ENCODE measurements around the gene UBAP1. TPM values are rescaled to one million over a fixed set of nuclear protein-coding genes. Genes with fewer than 3 reads are reported as not detected.

Gene UBAP1
- polyA plus RNA-seq, 3 donors = 32.5 to 44.5 (median 39.2) TPM

- no peaks in the 10 kb centered on the region for H3K27me3 Mint-ChIP-seq (ENCODE audit: low read depth in 3 of 3)
- TF ChIP-seq CTCF (IDR thresholded peaks at IDR 0.05) = no peak
- peak overlapping the region in 2 of 7 donors; percentile 6 to 17 for H3K27ac Mint-ChIP-seq
- H3K9ac ChIP-seq (ENCODE audit: insufficient read depth, low read length, poor library complexity, severe bottlenecking) = no peak overlapping the region
- H3K27ac ChIP-seq (ENCODE audit: low read depth in 1 of 2, low read length in 2 of 2) = no peak overlapping the region
- H3K4me2 ChIP-seq (replicated peaks; ENCODE audit: extremely low read depth, low read length, poor library complexity, severe bottlenecking) = no peak overlapping the region
- no peaks in the 10 kb centered on the region for H3K79me2 ChIP-seq (ENCODE audit: insufficient read depth, low read length)
- H3K4me3 Mint-ChIP-seq = no peak overlapping the region
- H3K36me3 Mint-ChIP-seq = peaks cover 12 to 26% of the 10 kb centered on the region in 2 donors
- H3K9me3 Mint-ChIP-seq = peaks cover 0 to 3% (median 0%) of the 10 kb centered on the region in 7 donors
- H3K4me3 ChIP-seq (replicated peaks in 1 of 3; ENCODE audit: low read depth in 2 of 3, low read length in 3 of 3) = no peak overlapping the region
- intact Hi-C loops (cut with micrococcal nuclease) = no loop called here
- H2AFZ ChIP-seq (ENCODE audit: insufficient read depth, low read depth, low read length, poor library complexity, severe bottlenecking) = no peak overlapping the region
- H3K9me3 ChIP-seq (replicated peaks in 1 of 2; ENCODE audit: control insufficient read depth in 1 of 2, insufficient read depth in 1 of 2, low read length in 2 of 2) = no peaks in the 10 kb centered on the region
- peaks cover 0 to 4% of the 10 kb centered on the region in 2 donors for H3K36me3 ChIP-seq (replicated peaks in 1 of 2; ENCODE audit: control insufficient read depth in 1 of 2, insufficient read depth in 2 of 2, low read length in 2 of 2)
- H3K27me3 ChIP-seq (ENCODE audit: control insufficient read depth in 2 of 2, insufficient read depth in 2 of 2, low read length in 2 of 2) = no peaks in the 10 kb centered on the region
- peaks cover 12 to 24% of the 10 kb centered on the region in 2 donors for H3K4me1 ChIP-seq (ENCODE audit: control insufficient read depth in 1 of 2, insufficient read depth in 2 of 2, low read length in 2 of 2)
- no peaks in the 10 kb centered on the region for H4K20me1 ChIP-seq (ENCODE audit: insufficient read depth, low read length)
- no peak for DNase-seq
- peaks cover 5% of the 10 kb centered on the region for H3K4me1 Mint-ChIP-seq
- WGBS (ENCODE audit: insufficient coverage) = 100% methylated on average over 2 of the region's 2 CpGs
These were observed 110.3 kb downstream of the UBAP1 start for GRCh38 chr9:34289159-34289558.

DNA sequence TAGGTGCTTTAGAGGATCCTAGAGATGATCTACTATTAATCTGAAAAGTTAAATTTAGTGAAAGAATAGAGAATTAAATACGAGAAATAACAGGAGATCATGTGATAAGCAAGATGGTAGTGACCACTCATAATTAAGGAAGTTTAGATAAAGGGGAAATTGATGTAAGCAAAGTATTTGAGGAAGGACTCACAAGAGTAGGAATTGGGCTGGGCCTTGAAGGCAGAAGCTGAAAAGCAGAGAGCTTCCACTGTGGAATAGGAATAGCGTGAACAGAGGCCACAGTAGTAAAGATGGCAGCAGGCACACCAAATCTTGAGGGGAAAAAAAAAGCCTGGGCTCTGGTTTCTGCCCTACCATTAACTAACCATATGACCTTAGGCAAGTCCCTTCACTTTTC, 112.2 kb downstream of the UBAP1 start:
- no peaks in the 10 kb centered on the region for H3K79me2 ChIP-seq (ENCODE audit: insufficient read depth, low read length)
- no peaks in the 10 kb centered on the region for H3K9me3 ChIP-seq (replicated peaks in 1 of 2; ENCODE audit: control insufficient read depth in 1 of 2, insufficient read depth in 1 of 2, low read length in 2 of 2)
- H3K4me3 ChIP-seq (replicated peaks in 1 of 3; ENCODE audit: low read depth in 2 of 3, low read length in 3 of 3) = peak overlapping the region in 1 of 3 experiments; percentile 33
- Mint-ChIP-seq H3K27ac (no peak overlapping the region), H3K4me3 (no peak overlapping the region), H3K27me3 (ENCODE audit: low read depth in 3 of 3) (no peaks in the 10 kb centered on the region), H3K9me3 (no peaks in the 10 kb centered on the region), H3K4me1 (peaks cover 5% of the 10 kb centered on the region), H3K36me3 (peaks cover 9 to 21% of the 10 kb centered on the region in 2 donors)
- peak; percentile 41 to 71 (median 63) for DNase-seq
- H3K4me2 ChIP-seq (replicated peaks; ENCODE audit: extremely low read depth, low read length, poor library complexity, severe bottlenecking) = peak overlapping the region; percentile 47
- intact Hi-C loops (cut with micrococcal nuclease) = no loop called here
- WGBS (ENCODE audit: insufficient coverage) = 0% methylated on average over 1 of the region's 2 CpGs
- peak overlapping the region in 1 of 2 donors; percentile 60 for H3K27ac ChIP-seq (ENCODE audit: low read depth in 1 of 2, low read length in 2 of 2)
- peaks cover 0 to 4% of the 10 kb centered on the region in 2 donors for H3K36me3 ChIP-seq (replicated peaks in 1 of 2; ENCODE audit: control insufficient read depth in 1 of 2, insufficient read depth in 2 of 2, low read length in 2 of 2)
- peak overlapping the region; percentile 38 for H2AFZ ChIP-seq (ENCODE audit: insufficient read depth, low read depth, low read length, poor library complexity, severe bottlenecking)
- peaks cover 12 to 24% of the 10 kb centered on the region in 2 donors for H3K4me1 ChIP-seq (ENCODE audit: control insufficient read depth in 1 of 2, insufficient read depth in 2 of 2, low read length in 2 of 2)
- no peak overlapping the region for H3K9ac ChIP-seq (ENCODE audit: insufficient read depth, low read length, poor library complexity, severe bottlenecking)
- TF ChIP-seq CTCF (IDR thresholded peaks at IDR 0.05) = no peak
- H3K27me3 ChIP-seq (ENCODE audit: control insufficient read depth in 2 of 2, insufficient read depth in 2 of 2, low read length in 2 of 2) = no peaks in the 10 kb centered on the region
- no peaks in the 10 kb centered on the region for H4K20me1 ChIP-seq (ENCODE audit: insufficient read depth, low read length)

All from CD14-positive monocyte (primary cell).